HepG2 (cell line): Measurements from ENCODE around the gene PTH1R. TPM values are rescaled to one million over a fixed set of nuclear protein-coding genes. Genes with fewer than 3 reads are reported as not detected.

Experiments used
- ATAC-seq: fragments of 200-7000 bp; cut with Tn5 transposase; 3 replicates; pipeline ENCODE4 v1.9.1; 2020; ENCODE audit warnings: mild to moderate bottlenecking, moderate library complexity
- BruUV-seq: library from RNA; stranded (reverse); fragments of 400-500 nt; replicated peaks from 2 replicates; lab custom pipeline; 2021; lab: Mats Ljungman, UMichigan
- CTCF ChIA-PET: fragments of 300-600 bp; formaldehyde crosslinking; extraction: SDS; loops from one replicate; lab custom pipeline; 2021; ENCODE audit warnings: low total read pairs, inconsistent platforms, low intra/inter-chr PET ratio; lab: Yijun Ruan, JAX
- POLR2A ChIA-PET: fragments of 350-600 bp; sonication (Branson Sonifier 250); formaldehyde crosslinking; loops from one replicate; lab custom pipeline; 2020; ENCODE audit warnings: antibody characterized with exemption, inconsistent platforms; lab: Yijun Ruan, JAX
- DNase-seq: peaks from one replicate; pipeline ENCODE4 v3.0.0-alpha.2; 2015; ENCODE audit warnings: low spot score
- FAIRE-seq: peaks from 3 replicates; lab custom pipeline; 2011; peaks lifted over from hg19 to GRCh38; lab: Jason Lieb, UNC
- H2AFZ ChIP-seq: one replicate; pipeline ENCODE4 v1.6.1; 2011; ENCODE audit warnings: low read length, inconsistent platforms
- H3K27ac ChIP-seq: fragments of 300-600 bp; 3 replicates; pipeline ENCODE4 v1.8.0; 2011; ENCODE audit warnings: mixed run types, mild to moderate bottlenecking, mixed read lengths, low read length, inconsistent platforms; ENCODE audit not compliant: insufficient read depth; ENCODE audit errors: extremely low read length
- H3K27me3 ChIP-seq, 2 experiments: fragments of 200-600 bp in 1 of 2; 2 replicates in 1 of 2; 3 replicates in 1 of 2; pipeline versions ENCODE4 v1.6.0 to v1.8.0; 2011; ENCODE audit warnings: low read length in 2 of 2, mild to moderate bottlenecking in 2 of 2, moderate library complexity in 2 of 2, inconsistent platforms in 1 of 2; ENCODE audit not compliant: insufficient read depth in 2 of 2, control insufficient read depth in 1 of 2
- H3K36me3 ChIP-seq, 2 experiments: fragments of 200-600 bp in 1 of 2; replicated peaks in 1 of 2; 2 replicates in 1 of 2; 3 replicates in 1 of 2; pipeline versions ENCODE4 v1.5.1 to v1.8.0; 2011; ENCODE audit warnings: low read length in 2 of 2, inconsistent platforms in 1 of 2; ENCODE audit not compliant: insufficient read depth in 2 of 2, control insufficient read depth in 1 of 2
- H3K4me1 ChIP-seq: 2 replicates; pipeline ENCODE4 v1.5.1; 2012; ENCODE audit warnings: low read length, inconsistent platforms; ENCODE audit not compliant: insufficient read depth
- H3K4me2 ChIP-seq: 2 replicates; pipeline ENCODE4 v1.6.0; 2011; ENCODE audit warnings: low read depth, low read length, inconsistent platforms
- H3K4me3 ChIP-seq, 3 experiments: fragments of 200-600 bp in 1 of 3; sonication (generic), shearing (Covaris generic) in 1 of 3; replicated peaks in 1 of 3; 2 replicates each; pipeline ENCODE4 v1.5.1; 2011 to 2016; ENCODE audit warnings: low read length in 3 of 3, inconsistent platforms in 2 of 3, low read depth in 2 of 3, mild to moderate bottlenecking in 2 of 3, control low read depth in 1 of 3, mixed read lengths in 1 of 3; ENCODE audit not compliant: insufficient read depth in 1 of 3
- H3K79me2 ChIP-seq: one replicate; pipeline ENCODE4 v1.6.1; 2011; ENCODE audit warnings: low read length, inconsistent platforms; ENCODE audit not compliant: insufficient read depth
- H3K9ac ChIP-seq: 2 replicates; pipeline ENCODE4 v1.6.0; 2011; ENCODE audit warnings: mild to moderate bottlenecking, low read depth, low read length, inconsistent platforms; ENCODE audit not compliant: insufficient read depth
- H3K9me3 ChIP-seq: 2 replicates; pipeline ENCODE4 v1.5.1; 2012; ENCODE audit warnings: mild to moderate bottlenecking, low read length
- H4K20me1 ChIP-seq: 2 replicates; pipeline ENCODE4 v1.6.0; 2011; ENCODE audit warnings: inconsistent platforms, mild to moderate bottlenecking, low read length, moderate library complexity; ENCODE audit not compliant: insufficient read depth
- HMG20B ChIP-seq: conservative IDR thresholded peaks from 2 replicates; pipeline ENCODE4 v1.6.1; 2016; ENCODE audit warnings: missing genetic modification reagents, missing compliant biosample characterization
- MEIS2 ChIP-seq: sonication (generic); formaldehyde crosslinking; IDR thresholded peaks from 2 replicates; pipeline ENCODE4 v1.9.0; 2021; ENCODE audit warnings: mild to moderate bottlenecking, missing genetic modification reagents
- MTF2 ChIP-seq: sonication (generic); formaldehyde crosslinking; IDR thresholded peaks from 2 replicates; pipeline ENCODE4 v1.5.0; 2020; ENCODE audit warnings: missing genetic modification reagents, borderline replicate concordance
- MXI1 ChIP-seq: IDR thresholded peaks from 3 replicates; pipeline ENCODE4 v1.6.1; 2012; ENCODE audit warnings: low read depth, low read length, inconsistent platforms, borderline replicate concordance
- SMAD3 ChIP-seq: sonication (generic); formaldehyde crosslinking; IDR thresholded peaks from 2 replicates; pipeline ENCODE4 v1.4.0; 2020; ENCODE audit warnings: missing genetic modification reagents
- ZFP36L2 ChIP-seq: sonication (generic); formaldehyde crosslinking; IDR thresholded peaks from 2 replicates; pipeline ENCODE4 v1.4.0; 2020; ENCODE audit warnings: missing genetic modification reagents
- ZFP82 ChIP-seq: sonication (generic); formaldehyde crosslinking; IDR thresholded peaks from 2 replicates; pipeline ENCODE4 v1.5.1; 2020; ENCODE audit warnings: mild to moderate bottlenecking, missing genetic modification reagents, borderline replicate concordance
- ZNF7 ChIP-seq: IDR thresholded peaks from 2 replicates; pipeline ENCODE4 v1.6.1; 2016; ENCODE audit warnings: missing biosample characterization, missing genetic modification reagents
- WGBS: methylation state at CpG from one replicate; pipeline ENCODE4 v1.1.6; 2017; ENCODE audit warnings: low lambda C conversion rate; 5-methylcytosine and 5-hydroxymethylcytosine counted together
- in situ Hi-C: cut with HindIII; loops from 2 replicates; pipeline ENCODE4 v1.10.0; 2017; ENCODE audit warnings: low pct_unique_long_range_greater_than_20kb; ENCODE audit not compliant: extremely low pct_ligation_motif_present
- intact Hi-C: fragments of 100-400 bp; cut with micrococcal nuclease; formaldehyde crosslinking; loops from one replicate; pipeline ENCODE4 v1.10.0; 2022; ENCODE audit not compliant: unreplicated experiment
- polyA plus RNA-seq, 8 experiments: library from polyadenylated mRNA; depleted of rRNA in 3 of 8; stranded (reverse) in 7 of 8; unstranded in 1 of 8; fragments of >200 nt; fragmentation: Illumina TruSeq in 4 of 8; extraction: Trizol in 4 of 8; gene quantifications; 2 replicates each; pipeline versions ENCODE4 v1.2.1 to v1.2.3, GENCODE V29; 2011 to 2016; ENCODE audit warnings: low read depth in 4 of 8, missing spikeins in 1 of 8, mixed read lengths in 1 of 8; ENCODE audit not compliant: insufficient read depth in 1 of 8
- total RNA-seq, 5 experiments: library from RNA; depleted of rRNA; stranded (reverse); fragments of >200 nt; fragmentation: Illumina TruSeq; extraction: Trizol; gene quantifications; 2 replicates each; pipeline ENCODE4 v1.2.3, GENCODE V29; 2016; ENCODE audit warnings: low read depth in 1 of 5
- TF ChIP-seq, protein P1 (sequence below): IDR thresholded peaks from 2 replicates; pipeline ENCODE4 v1.6.1; 2016; ENCODE audit warnings: mild to moderate bottlenecking
- TF ChIP-seq, protein P2 (sequence below): sonication (generic); formaldehyde crosslinking; IDR thresholded peaks from 2 replicates; pipeline ENCODE4 v1.4.0; 2020; ENCODE audit warnings: missing genetic modification reagents

PTH1R gene
- total and polyA plus RNA-seq, 2 of the 13 experiments (the other 11 are each of a cell fraction or from before 2014, with no cell fraction given): not detected

DNA sequence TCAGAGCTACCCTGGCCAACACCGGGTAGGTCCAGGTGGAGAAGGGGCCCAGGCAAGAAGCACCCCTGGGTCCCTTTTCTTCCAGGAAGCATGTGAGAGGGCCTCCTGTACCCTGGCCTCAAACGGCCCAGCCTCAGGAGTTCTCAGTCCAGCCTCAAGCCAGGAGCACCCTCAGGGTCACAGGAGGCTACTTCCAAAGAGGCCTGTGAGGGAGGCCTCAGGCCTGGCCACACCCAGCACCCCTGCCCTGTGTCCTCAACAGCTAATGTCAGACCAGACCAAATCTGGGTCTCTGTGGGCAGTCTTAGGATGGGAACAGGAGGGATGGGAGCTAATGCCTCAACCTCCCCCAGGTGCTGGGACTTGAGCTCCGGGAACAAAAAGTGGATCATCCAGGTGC is 23.5 kb downstream of the PTH1R start:
- intact Hi-C loops: no loop called here
- no peak overlapping the region for H3K9ac ChIP-seq
- ATAC-seq (no peak), DNase-seq (no peak), FAIRE-seq (no peak)
- TF ChIP-seq ZFP82 (CRISPR knock-in tag) (no peak), ZFP36L2 (CRISPR knock-in tag) (no peak), MTF2 (CRISPR knock-in tag) (no peak), MEIS2 (CRISPR knock-in tag) (no peak), MXI1 (no peak), HMG20B (no peak), SMAD3 (CRISPR knock-in tag) (no peak), ZNF7 (CRISPR knock-in tag) (no peak)
- TF ChIP-seq, protein P1, sequence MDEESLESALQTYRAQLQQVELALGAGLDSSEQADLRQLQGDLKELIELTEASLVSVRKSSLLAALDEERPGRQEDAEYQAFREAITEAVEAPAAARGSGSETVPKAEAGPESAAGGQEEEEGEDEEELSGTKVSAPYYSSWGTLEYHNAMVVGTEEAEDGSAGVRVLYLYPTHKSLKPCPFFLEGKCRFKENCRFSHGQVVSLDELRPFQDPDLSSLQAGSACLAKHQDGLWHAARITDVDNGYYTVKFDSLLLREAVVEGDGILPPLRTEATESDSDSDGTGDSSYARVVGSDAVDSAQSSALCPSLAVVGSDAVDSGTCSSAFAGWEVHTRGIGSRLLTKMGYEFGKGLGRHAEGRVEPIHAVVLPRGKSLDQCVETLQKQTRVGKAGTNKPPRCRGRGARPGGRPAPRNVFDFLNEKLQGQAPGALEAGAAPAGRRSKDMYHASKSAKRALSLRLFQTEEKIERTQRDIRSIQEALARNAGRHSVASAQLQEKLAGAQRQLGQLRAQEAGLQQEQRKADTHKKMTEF: no peak
- TF ChIP-seq, protein P2, sequence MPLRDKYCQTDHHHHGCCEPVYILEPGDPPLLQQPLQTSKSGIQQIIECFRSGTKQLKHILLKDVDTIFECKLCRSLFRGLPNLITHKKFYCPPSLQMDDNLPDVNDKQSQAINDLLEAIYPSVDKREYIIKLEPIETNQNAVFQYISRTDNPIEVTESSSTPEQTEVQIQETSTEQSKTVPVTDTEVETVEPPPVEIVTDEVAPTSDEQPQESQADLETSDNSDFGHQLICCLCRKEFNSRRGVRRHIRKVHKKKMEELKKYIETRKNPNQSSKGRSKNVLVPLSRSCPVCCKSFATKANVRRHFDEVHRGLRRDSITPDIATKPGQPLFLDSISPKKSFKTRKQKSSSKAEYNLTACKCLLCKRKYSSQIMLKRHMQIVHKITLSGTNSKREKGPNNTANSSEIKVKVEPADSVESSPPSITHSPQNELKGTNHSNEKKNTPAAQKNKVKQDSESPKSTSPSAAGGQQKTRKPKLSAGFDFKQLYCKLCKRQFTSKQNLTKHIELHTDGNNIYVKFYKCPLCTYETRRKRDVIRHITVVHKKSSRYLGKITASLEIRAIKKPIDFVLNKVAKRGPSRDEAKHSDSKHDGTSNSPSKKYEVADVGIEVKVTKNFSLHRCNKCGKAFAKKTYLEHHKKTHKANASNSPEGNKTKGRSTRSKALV: no peak
- H3K4me2 ChIP-seq: no peak overlapping the region
- no peak overlapping the region for H3K4me3 ChIP-seq
- no CpG with 5 or more reads among the region's 3 CpGs for WGBS
- in situ Hi-C loops: no loop called here
- peaks cover 6 to 31% of the 10 kb centered on the region in 2 experiments; a peak in 3 of 5 replicates for H3K27me3 ChIP-seq
- H2AFZ ChIP-seq: no peak overlapping the region
- H3K79me2 ChIP-seq: no peaks in the 10 kb centered on the region
- no peaks in the 10 kb centered on the region for H3K4me1 ChIP-seq
- no peaks in the 10 kb centered on the region for H3K36me3 ChIP-seq
- BruUV-seq: no TSS peak
- no peak overlapping the region for H3K27ac ChIP-seq
- H4K20me1 ChIP-seq: no peaks in the 10 kb centered on the region
- ChIA-PET POLR2A (no interaction called here), CTCF (no interaction called here)
- no peaks in the 10 kb centered on the region for H3K9me3 ChIP-seq
